HG02970 (cell line): ENCODE measurements around the gene FRMD8.
A peak's percentile ranks its signal among the peaks of the same experiment; 100 is the strongest.

Source experiments
- ATAC-seq: cut with Tn5 transposase; IDR thresholded peaks from one replicate; pipeline ENCODE4 v1.9.1; 2021; ENCODE audit warnings: mild to moderate bottlenecking, moderate library complexity, moderate number of reproducible peaks; ENCODE audit not compliant: unreplicated experiment, low FRiP score

FRMD8 gene

GRCh38 chr11:65375012-65375411 is 11.4 kb upstream of the FRMD8 start:
- no peak for ATAC-seq

- ATAC-seq: no peak
Measured at GRCh38 chr11:65376138-65376713, 10.2 kb upstream of the FRMD8 start.

GRCh38 chr11:65377036-65377435 is 9.4 kb upstream of the FRMD8 start:
- no peak for ATAC-seq

GRCh38 chr11:65377777-65378176 is 8.7 kb upstream of the FRMD8 start:
- no peak for ATAC-seq

- ATAC-seq: no peak
Measured at GRCh38 chr11:65378208-65378927, 8.1 kb upstream of the FRMD8 start.

- ATAC-seq: no peak
Measured at GRCh38 chr11:65378928-65379638, 7.4 kb upstream of the FRMD8 start.

GRCh38 chr11:65379698-65380459 is 6.6 kb upstream of the FRMD8 start:
- no peak for ATAC-seq

- ATAC-seq: no peak
Measured at GRCh38 chr11:65380460-65381119, 5.8 kb upstream of the FRMD8 start.

- no peak for ATAC-seq
Measured at GRCh38 chr11:65381716-65382032, 4.8 kb upstream of the FRMD8 start.

- peak; percentile 50 for ATAC-seq
Measured at GRCh38 chr11:65382033-65382803, 4.2 kb upstream of the FRMD8 start, which contains the start of gene SLC25A45. Gene SLC25A45 (minus strand): TSS chr11:65382646. CDS start chr11:65381951, 695 bp downstream.

GRCh38 chr11:65382804-65383368 is 3.6 kb upstream of the FRMD8 start:
- ATAC-seq: no peak

- no peak for ATAC-seq
Measured at GRCh38 chr11:65383778-65384177, 2.7 kb upstream of the FRMD8 start.

GRCh38 chr11:65384301-65384889 is 2.0 kb upstream of the FRMD8 start:
- no peak for ATAC-seq

GRCh38 chr11:65388731-65389130 is 2.3 kb downstream of the FRMD8 start:
- ATAC-seq: no peak

GRCh38 chr11:65389294-65389980 is 3.0 kb downstream of the FRMD8 start:
- no peak for ATAC-seq

- ATAC-seq: no peak
Measured at GRCh38 chr11:65390099-65390941, 3.9 kb downstream of the FRMD8 start.

GRCh38 chr11:65390996-65391395 is 4.6 kb downstream of the FRMD8 start:
- ATAC-seq: no peak
